LNCAP (cell line): ENCODE results near the gene STX18.

ENCODE experiments used
- TF ChIP-seq, protein P1 (sequence below): fragments of 450-650 bp; IDR thresholded peaks from 2 replicates; pipeline ENCODE4 v1.5.1; 2017; ENCODE audit warnings: mild to moderate bottlenecking

The STX18 gene

DNA sequence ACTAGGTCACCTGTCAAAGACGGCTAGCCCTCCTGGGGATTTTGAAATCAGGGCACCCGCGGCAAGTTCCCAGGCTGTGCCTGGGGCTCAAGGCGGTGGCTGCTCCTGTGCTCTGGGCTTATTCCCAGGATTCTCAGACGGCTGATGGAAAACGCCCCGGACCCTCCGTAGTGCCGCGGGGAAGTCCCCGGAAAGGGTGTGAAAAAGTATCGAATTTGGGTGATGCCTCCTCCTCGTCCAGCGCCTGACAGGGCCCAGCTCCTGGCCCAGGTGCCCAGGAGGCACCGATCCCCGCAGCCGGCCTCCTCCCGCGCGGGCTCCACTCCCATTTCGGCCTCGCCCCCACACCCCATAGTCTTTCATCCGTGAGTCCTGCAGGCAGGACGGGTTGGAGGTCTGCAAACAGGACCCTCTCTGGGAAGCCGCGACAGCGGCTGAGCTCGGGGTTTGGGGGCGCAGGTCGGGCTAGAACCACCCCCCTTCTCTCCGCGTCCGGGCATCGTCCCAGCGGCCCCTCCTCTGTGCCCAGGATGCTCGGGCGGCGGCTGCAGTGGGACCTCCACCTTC, 156.0 kb downstream of the STX18 start:
- TF ChIP-seq, protein P1, sequence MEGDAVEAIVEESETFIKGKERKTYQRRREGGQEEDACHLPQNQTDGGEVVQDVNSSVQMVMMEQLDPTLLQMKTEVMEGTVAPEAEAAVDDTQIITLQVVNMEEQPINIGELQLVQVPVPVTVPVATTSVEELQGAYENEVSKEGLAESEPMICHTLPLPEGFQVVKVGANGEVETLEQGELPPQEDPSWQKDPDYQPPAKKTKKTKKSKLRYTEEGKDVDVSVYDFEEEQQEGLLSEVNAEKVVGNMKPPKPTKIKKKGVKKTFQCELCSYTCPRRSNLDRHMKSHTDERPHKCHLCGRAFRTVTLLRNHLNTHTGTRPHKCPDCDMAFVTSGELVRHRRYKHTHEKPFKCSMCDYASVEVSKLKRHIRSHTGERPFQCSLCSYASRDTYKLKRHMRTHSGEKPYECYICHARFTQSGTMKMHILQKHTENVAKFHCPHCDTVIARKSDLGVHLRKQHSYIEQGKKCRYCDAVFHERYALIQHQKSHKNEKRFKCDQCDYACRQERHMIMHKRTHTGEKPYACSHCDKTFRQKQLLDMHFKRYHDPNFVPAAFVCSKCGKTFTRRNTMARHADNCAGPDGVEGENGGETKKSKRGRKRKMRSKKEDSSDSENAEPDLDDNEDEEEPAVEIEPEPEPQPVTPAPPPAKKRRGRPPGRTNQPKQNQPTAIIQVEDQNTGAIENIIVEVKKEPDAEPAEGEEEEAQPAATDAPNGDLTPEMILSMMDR: no peak

DNA sequence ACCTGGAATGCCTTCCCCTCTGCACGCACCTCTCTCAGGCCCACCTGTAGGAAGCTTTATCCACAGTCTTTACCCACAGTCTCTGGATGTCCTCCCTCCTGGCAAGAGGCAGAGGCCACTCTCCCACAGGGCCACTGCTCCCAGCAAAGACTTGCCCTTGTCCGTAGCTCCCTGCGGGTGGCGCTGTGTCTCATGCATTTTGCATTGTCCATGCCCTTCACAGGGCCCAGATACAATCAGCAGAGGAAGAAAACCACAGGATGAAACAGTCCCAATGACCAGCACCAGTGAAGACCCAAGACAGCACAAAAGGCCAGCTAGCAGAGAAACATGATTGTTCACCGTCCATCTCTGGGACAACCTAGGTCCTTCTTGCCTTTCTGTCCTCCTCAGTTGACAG, 157.0 kb downstream of the STX18 start:
- TF ChIP-seq, protein P1: peak; percentile 25; the same call in 1 of the 2 replicates

- TF ChIP-seq, protein P1: no peak
These were observed 158.8 kb downstream of the STX18 start for GRCh38 chr4:4383085-4383484.

DNA sequence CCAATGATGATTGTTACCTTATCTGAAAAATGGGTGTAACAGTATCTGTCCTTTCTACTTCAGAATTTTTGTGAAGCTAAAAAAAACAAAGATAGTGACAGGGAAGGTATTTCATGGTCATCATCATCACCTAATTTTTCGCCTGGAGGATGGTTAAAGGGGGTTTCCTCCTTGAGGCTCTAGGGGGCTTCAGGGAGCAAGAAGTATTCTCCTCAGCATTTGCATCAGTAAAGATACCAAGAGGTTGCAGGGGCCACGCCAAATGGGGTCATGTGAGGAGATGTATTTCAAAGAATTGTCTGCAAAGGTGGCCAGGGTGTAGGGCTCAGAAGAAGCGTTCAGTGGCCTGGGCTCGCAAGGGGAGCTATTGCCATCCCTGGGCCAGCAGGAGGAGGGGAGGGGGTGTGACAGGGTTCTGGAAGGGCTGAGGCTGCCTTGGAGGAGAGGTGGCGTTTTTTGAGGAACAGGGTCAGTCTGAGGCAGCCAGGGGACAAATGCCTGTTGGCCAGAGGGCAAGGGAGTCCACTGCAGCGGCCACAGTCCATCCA, 162.2 kb downstream of the STX18 start:
- TF ChIP-seq, protein P1: no peak

GRCh38 chr4:4377732-4378460, 164.0 kb downstream of the STX18 start:
- TF ChIP-seq, protein P1: no peak

GRCh38 chr4:4377191-4377590, 164.7 kb downstream of the STX18 start:
- TF ChIP-seq, protein P1: no peak

DNA sequence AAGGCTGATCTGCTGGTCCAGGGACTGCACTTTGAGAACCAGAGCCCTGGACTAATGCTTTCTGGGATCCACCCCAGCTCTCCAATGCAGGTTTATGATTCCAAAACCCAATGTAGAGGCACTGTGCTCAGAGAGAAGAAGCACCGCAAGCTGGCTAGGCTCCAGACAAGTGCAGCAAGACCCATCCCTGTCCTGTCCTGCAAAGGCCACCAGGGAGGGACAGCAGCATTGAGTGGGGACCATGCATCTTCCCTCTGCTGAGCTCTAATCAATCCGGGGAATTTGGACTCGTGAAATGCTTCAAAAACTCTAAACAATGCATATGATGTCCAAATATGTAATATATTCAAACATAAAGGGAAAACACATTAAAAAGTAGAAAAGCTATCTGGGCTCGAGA, 165.8 kb downstream of the STX18 start:
- TF ChIP-seq, protein P1: no peak
